GM19324 (cell line): Measurements from ENCODE around the gene METTL27.
"Not testable (repeated sequence)": the region's sequence is repeated elsewhere in the genome, so short reads cannot be mapped to it uniquely, and the experiment has no call there.

Experiments
- ATAC-seq: cut with Tn5 transposase; IDR thresholded peaks from one replicate; pipeline ENCODE4 v1.9.1; 2021; ENCODE audit warnings: mild to moderate bottlenecking, moderate library complexity; ENCODE audit not compliant: unreplicated experiment, low FRiP score

The METTL27 gene

GRCh38 chr7:73839743-73840714 lies 2.3 kb downstream of the METTL27 start:
- ATAC-seq: no peak

GRCh38 chr7:73839290-73839689 lies 3.0 kb downstream of the METTL27 start:
- no peak for ATAC-seq

DNA sequence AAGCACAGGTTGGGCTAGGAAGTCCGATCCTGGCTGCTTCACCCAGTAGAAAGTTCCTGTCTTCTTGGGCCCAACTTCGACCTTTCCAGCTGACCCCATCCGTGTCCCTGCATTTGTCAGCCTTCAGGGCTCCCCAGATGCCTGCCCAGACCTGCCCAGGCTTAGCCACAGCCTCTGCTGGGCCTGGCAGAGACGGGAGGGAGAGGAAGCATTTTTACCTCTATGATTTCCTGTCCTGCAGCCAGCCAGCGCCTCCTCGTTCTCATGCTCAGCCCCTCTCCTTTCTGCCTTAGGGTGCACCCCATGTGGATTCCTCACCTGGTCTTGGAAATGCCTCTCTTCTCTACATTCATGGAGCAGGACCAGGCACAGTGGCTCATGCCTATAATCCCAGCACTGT lies 3.7 kb downstream of the METTL27 start:
- ATAC-seq: no peak

DNA sequence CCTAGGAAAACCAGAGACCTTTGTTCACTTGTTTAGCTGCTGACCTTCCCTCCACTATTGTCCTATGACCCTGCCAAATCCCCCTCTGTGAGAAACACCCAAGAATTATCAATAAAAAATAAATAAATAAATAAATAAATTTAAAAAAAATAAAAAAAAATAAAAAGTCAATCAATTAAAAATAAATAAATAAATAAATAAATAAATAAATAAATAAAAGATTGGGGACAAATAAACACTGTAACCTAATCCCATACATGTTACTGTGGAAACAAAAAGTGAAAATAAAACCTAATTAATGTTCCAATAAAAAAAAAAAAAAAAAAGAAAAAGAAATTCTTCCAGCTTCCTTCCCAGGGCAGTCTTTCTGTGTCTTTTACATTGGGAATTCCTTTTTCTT lies 5.1 kb downstream of the METTL27 start:
- ATAC-seq: not testable (repeated sequence)

GRCh38 chr7:73834626-73835191 lies 7.6 kb downstream of the METTL27 start:
- no peak for ATAC-seq

- ATAC-seq: no peak
Measured at GRCh38 chr7:73833251-73833919, 8.9 kb downstream of the METTL27 start.

DNA sequence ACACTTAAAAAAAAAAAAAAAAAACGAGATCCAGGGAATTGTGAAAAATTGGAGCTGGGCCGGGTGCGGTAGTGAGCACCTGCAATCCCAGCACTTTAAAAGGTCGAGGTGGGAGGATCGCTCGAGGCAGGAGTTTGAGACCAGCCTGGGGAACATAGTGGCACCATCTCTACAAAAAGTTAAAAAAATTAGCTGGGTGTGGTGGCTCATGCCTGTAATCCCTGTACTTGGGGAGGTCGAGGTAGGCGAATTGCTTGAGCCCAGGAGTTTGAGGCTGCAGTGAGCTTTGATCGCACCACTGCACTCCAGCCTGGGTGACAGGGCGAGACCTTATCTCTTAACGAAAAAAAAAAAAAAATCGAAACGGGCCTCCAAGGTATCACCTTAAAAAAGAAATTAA lies 9.5 kb downstream of the METTL27 start:
- no peak for ATAC-seq

- no peak for ATAC-seq
Measured at GRCh38 chr7:73831834-73832651, 10.3 kb downstream of the METTL27 start.

- ATAC-seq: no peak
Measured at GRCh38 chr7:73831584-73831833, 10.8 kb downstream of the METTL27 start.

DNA sequence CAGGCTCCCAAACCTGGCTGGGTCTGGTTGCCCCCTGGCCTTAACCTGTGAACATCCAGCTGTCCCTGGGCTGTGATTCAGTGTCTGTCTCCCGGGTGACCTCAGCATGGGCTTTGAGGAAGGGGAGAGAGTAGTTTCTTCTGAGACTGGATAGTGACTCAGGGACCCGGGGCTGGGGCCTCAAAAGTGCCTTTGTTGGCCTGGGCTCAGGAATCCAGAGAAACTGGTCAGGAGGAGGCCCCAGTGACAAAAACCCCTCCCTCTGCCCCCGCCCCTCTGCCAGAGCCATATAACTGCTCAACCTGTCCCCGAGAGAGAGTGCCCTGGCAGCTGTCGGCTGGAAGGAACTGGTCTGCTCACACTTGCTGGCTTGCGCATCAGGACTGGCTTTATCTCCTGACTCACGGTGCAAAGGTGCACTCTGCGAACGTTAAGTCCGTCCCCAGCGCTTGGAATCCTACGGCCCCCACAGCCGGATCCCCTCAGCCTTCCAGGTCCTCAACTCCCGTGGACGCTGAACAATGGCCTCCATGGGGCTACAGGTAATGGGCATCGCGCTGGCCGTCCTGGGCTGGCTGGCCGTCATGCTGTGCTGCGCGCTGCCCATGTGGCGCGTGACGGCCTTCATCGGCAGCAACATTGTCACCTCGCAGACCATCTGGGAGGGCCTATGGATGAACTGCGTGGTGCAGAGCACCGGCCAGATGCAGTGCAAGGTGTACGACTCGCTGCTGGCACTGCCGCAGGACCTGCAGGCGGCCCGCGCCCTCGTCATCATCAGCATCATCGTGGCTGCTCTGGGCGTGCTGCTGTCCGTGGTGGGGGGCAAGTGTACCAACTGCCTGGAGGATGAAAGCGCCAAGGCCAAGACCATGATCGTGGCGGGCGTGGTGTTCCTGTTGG lies 11.4 kb downstream of the METTL27 start, which contains the start of gene CLDN4:
TSS of gene CLDN4 (plus strand) at position 316 of the 903 bp plus-strand sequence. CDS start at position 522, 206 bp downstream.
- no peak for ATAC-seq

DNA sequence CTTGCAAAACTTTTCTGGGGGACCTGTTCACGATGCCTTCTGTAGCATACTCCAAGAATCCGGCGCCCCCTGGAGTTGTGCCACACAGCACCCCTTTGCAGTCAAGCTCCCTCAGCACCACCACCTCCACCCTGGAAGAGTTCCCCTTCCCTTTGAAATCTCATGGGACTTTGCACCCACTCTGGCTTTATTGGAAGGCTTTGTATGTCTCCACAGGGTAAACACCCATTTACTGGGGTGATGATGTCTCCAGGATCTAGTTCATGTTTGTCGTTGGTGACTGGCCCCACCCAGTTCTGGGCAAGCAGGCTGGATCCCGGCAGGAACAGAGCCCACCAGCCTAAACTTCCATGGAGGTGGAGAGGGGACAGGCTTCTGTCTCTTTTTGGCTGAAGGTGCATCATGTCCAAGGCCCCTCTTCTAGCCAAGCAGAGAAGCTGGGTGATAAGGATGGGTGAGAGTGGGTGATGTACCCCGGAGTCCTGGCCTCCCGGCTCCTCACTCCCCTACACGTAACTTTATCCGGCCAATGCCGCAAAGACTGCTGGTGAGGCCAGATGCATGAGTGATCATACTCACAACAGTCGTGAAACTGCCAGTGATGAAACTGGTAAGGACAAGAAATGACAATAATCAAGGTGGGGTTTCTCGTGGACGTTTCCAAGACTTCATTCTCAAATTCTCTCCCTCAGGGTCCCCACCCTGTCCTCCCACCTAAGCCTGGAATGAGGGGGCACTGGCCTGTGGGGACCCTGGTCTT lies 12.2 kb downstream of the METTL27 start:
- no peak for ATAC-seq

GRCh38 chr7:73829505-73829904 lies 12.8 kb downstream of the METTL27 start:
- no peak for ATAC-seq

DNA sequence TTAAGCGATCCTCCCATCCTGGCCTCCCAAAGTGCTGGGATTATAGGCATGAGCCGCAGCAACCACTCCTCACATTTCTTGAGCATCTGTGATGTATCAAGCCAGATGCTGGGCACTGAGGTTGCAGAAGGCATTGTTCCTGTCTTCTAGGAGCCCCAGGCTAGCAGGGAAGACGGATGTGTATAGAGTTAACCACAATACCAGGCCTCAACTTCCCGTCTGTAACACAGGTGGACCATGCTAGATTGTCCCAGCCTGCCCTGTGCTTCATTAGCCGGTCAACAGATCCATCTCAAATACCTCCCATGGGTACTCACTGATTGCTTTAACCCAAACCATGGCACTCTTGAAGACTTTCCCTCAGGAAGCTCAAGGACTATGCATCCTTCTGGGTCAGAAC lies 13.3 kb downstream of the METTL27 start:
- no peak for ATAC-seq

DNA sequence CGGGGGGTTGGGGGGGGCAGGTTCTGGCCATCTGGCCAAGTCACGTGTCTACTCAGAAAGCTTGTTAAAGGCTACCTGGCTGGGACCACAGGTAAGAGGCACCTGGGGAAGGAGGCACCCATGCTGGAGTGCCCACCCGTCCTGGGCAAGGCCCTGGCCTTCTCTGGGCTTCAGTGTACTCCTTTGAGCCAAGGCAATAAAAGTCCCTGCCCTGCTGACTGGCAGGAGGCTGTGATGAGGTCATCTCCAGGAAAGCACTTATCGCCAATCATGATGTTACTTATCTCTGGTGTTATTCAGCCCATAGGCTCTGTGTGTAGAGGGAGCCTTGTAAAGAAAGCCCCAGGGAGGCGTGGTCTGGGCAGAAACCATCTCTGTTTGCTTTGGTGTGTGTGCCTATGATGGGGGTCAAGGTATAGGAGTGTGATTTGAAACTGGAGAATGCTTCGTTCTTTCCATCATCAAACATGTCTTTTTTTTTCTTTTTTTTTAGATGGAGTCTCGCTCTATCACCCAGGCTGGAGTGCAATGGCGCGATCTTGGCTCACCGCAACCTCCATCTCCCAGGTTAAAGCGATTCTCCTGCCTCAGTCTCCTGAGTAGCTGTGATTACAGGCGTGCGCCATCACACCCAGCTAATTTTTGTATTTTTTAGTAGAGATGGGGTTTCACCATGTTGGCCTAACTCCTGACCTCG lies 14.1 kb downstream of the METTL27 start:
- ATAC-seq: no peak

GRCh38 chr7:73827567-73828106 lies 14.7 kb downstream of the METTL27 start:
- ATAC-seq: no peak

GRCh38 chr7:73824986-73825385 lies 17.3 kb downstream of the METTL27 start:
- no peak for ATAC-seq

GRCh38 chr7:73823873-73824592 lies 18.3 kb downstream of the METTL27 start:
- no peak for ATAC-seq
